ENCODE results near the gene TGFB1. TPM values are rescaled to one million over a fixed set of nuclear protein-coding genes. Genes with fewer than 3 reads are reported as not detected.

TGFB1 gene
- total RNA-seq, 1 experiment from 2014 or later: 15.0 TPM

- 0 out of 2 replicates have a peak, but pooled peaks cover 6% of the 10 kb centered on the region for H3K4me1 ChIP-seq
- H3K4me1 Mint-ChIP-seq (ENCODE audit: low read depth, unreplicated experiment): peaks cover 15% of the 10 kb centered on the region
- peak overlapping the region; percentile 100 for H3K27ac Mint-ChIP-seq (ENCODE audit: unreplicated experiment)
- TF ChIP-seq, protein P1, sequence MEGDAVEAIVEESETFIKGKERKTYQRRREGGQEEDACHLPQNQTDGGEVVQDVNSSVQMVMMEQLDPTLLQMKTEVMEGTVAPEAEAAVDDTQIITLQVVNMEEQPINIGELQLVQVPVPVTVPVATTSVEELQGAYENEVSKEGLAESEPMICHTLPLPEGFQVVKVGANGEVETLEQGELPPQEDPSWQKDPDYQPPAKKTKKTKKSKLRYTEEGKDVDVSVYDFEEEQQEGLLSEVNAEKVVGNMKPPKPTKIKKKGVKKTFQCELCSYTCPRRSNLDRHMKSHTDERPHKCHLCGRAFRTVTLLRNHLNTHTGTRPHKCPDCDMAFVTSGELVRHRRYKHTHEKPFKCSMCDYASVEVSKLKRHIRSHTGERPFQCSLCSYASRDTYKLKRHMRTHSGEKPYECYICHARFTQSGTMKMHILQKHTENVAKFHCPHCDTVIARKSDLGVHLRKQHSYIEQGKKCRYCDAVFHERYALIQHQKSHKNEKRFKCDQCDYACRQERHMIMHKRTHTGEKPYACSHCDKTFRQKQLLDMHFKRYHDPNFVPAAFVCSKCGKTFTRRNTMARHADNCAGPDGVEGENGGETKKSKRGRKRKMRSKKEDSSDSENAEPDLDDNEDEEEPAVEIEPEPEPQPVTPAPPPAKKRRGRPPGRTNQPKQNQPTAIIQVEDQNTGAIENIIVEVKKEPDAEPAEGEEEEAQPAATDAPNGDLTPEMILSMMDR (IDR thresholded peaks at IDR 0.05; ENCODE audit: insufficient read depth in 1 of 2, low read depth in 1 of 2, low read length in 1 of 2, severe bottlenecking in 1 of 2, unreplicated experiment in 1 of 2): no peak
- ChIA-PET POLR2A (interaction anchor here (1.0 to 1.4 kb wide), 2 partner anchors 11 to 41 kb away, joined by 3 read pairs; partner anchors contain the start of gene DMAC2), CTCF (no interaction called here)
- no peak for DNase-seq
- intact Hi-C loops (cut with micrococcal nuclease; ENCODE audit: unreplicated experiment): no loop called here
- no peaks in the 10 kb centered on the region for H3K36me3 ChIP-seq (ENCODE audit: control insufficient read depth, insufficient read depth, low read length)
- peak overlapping the region; percentile 99 for H3K4me3 Mint-ChIP-seq (ENCODE audit: unreplicated experiment)
- no peaks in the 10 kb centered on the region for H3K9me3 Mint-ChIP-seq (ENCODE audit: unreplicated experiment)
- H3K27me3 Mint-ChIP-seq (ENCODE audit: insufficient read depth, unreplicated experiment): no peaks in the 10 kb centered on the region
- H3K27me3 ChIP-seq (replicated peaks; ENCODE audit: control insufficient read depth, insufficient read depth, low read length): no peaks in the 10 kb centered on the region; the same call in 1 of the 2 replicates
- no TSS peak for BruUV-seq (replicated peaks)
- peak overlapping the region; percentile 97 for H3K4me3 ChIP-seq (ENCODE audit: low read depth, low read length)
- no peaks in the 10 kb centered on the region for H3K9me3 ChIP-seq
- peaks cover 16% of the 10 kb centered on the region for H3K36me3 Mint-ChIP-seq (ENCODE audit: insufficient read depth, unreplicated experiment)
These were observed 44.3 kb upstream of the TGFB1 start for GRCh38 chr19:41398050-41398418.

DNA sequence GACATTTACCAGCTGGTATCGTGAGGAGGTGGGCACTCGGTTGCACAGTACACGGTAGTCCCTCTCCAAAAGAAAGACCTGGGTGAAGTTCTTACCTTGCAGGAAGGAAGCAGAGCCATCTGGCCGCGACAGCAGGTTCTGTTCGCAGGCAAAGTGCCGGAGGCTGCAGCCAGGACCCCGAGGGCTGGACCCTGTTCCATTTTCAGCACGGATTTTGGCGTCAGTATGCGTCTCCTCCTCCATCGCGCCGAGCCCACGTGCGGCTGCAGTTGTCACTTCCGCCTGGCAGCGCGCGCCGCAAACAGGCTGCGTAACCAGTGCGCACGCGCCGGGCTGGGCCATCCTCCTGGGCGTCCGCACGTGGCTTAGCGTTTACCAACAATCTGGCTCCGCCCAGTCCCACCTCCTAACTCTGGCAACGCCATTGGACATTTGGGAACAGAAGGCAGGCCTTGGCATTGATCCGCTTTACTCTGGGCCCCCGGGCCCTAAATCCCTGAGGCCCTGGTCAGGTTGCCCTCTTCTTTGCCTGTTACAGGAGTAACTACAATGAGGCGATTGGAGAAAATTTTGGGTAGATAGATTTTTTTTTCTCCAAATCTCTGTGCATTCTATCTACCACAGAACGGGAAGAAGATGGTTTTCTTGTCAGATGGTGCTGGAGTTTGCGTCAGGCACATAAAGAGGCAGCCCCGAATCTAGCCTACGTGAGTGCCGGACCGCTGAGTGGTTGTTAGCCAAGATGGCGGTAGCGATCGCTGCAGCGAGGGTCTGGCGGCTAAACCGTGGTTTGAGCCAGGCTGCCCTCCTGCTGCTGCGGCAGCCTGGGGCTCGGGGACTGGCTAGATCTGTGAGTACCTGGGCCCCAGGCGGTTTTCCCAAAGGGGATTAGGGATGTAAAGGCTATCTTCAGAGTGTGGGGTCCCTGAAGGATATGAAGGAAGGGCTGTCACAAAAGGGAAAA, 43.6 kb upstream of the TGFB1 start, which contains the start of the genes BCKDHA and EXOSC5:
TSS of gene BCKDHA (plus strand) at position 733 of the 964 bp plus-strand sequence. CDS start at position 743, 10 bp downstream.
TSS of gene EXOSC5 (minus strand) at position 274 of the 964 bp plus-strand sequence. CDS start at position 243, 31 bp downstream.
- Histone ChIP-seq H3K4me1 (0 out of 2 replicates have a peak, but pooled peaks cover 6% of the 10 kb centered on the region), H3K36me3 (ENCODE audit: control insufficient read depth, insufficient read depth, low read length) (peaks cover 1% of the 10 kb centered on the region; the same call in 1 of the 2 replicates), H3K4me3 (ENCODE audit: low read depth, low read length) (peak within 1 kb of the TSS; percentile 97), H3K9me3 (no peaks in the 10 kb centered on the region), H3K27me3 (replicated peaks; ENCODE audit: control insufficient read depth, insufficient read depth, low read length) (no peaks in the 10 kb centered on the region; the same call in 1 of the 2 replicates)
- H3K36me3 Mint-ChIP-seq (ENCODE audit: insufficient read depth, unreplicated experiment): peaks cover 16% of the 10 kb centered on the region
- TF ChIP-seq, protein P1 (IDR thresholded peaks at IDR 0.05; ENCODE audit: insufficient read depth in 1 of 2, low read depth in 1 of 2, low read length in 1 of 2, severe bottlenecking in 1 of 2, unreplicated experiment in 1 of 2): no peak
- TSS peak; percentile 70 for BruUV-seq (replicated peaks)
- no peaks in the 10 kb centered on the region for H3K9me3 Mint-ChIP-seq (ENCODE audit: unreplicated experiment)
- ChIA-PET CTCF (interaction anchor here (0.6 kb wide), 1 partner anchor 1957 kb away, joined by 5 read pairs; no protein-coding TSS in a partner anchor), POLR2A (interaction anchor here (1.0 to 1.3 kb wide), 2 partner anchors 42 kb away, joined by 3 to 4 read pairs; partner anchors contain the start of gene DMAC2)
- peaks cover 15% of the 10 kb centered on the region for H3K4me1 Mint-ChIP-seq (ENCODE audit: low read depth, unreplicated experiment)
- peak within 1 kb of the TSS; percentile 100 for H3K27ac Mint-ChIP-seq (ENCODE audit: unreplicated experiment)
- intact Hi-C loops (cut with micrococcal nuclease; ENCODE audit: unreplicated experiment): loop anchor here (1.0 kb wide), 2 partner anchors 30 to 33 kb away; partner anchors contain the start of genes B3GNT8 and B9D2
- no peaks in the 10 kb centered on the region for H3K27me3 Mint-ChIP-seq (ENCODE audit: insufficient read depth, unreplicated experiment)
- peak; percentile 99 to 100 for DNase-seq
- H3K4me3 Mint-ChIP-seq (ENCODE audit: unreplicated experiment): peak within 1 kb of the TSS; percentile 99

DNA sequence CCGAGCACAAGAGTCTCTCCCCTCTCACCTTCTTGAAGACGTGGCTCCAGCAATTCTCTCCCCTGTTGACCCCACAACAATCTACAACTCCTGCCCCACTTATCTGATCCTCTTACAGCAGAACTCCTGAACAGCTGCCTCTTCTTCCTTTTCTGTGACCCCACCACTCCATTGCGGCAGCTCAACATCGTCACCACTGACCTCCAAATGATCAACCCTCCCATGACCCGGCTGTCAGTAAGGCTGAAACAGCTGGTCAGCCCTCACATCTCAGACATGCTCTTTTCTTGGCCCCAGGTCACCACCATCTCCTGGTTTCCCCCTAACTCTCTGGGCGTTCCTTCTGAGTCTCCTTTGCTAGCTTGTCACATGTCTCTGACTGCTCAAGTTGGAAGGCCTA, 41.6 kb upstream of the TGFB1 start:
- Mint-ChIP-seq H3K4me1 (ENCODE audit: low read depth, unreplicated experiment) (peaks cover 15% of the 10 kb centered on the region), H3K27me3 (ENCODE audit: insufficient read depth, unreplicated experiment) (no peaks in the 10 kb centered on the region), H3K27ac (ENCODE audit: unreplicated experiment) (no peak overlapping the region), H3K36me3 (ENCODE audit: insufficient read depth, unreplicated experiment) (peaks cover 29% of the 10 kb centered on the region), H3K4me3 (ENCODE audit: unreplicated experiment) (no peak overlapping the region), H3K9me3 (ENCODE audit: unreplicated experiment) (no peaks in the 10 kb centered on the region)
- 0 out of 2 replicates have a peak, but pooled peaks cover 6% of the 10 kb centered on the region for H3K4me1 ChIP-seq
- no TSS peak for BruUV-seq (replicated peaks)
- no peak overlapping the region for H3K4me3 ChIP-seq (ENCODE audit: low read depth, low read length)
- no peaks in the 10 kb centered on the region for H3K9me3 ChIP-seq
- no peak for DNase-seq
- ChIA-PET POLR2A (no interaction called here), CTCF (interaction anchor here (0.6 kb wide), 1 partner anchor 16 kb away, joined by 6 read pairs; no protein-coding TSS in a partner anchor)
- intact Hi-C loops (cut with micrococcal nuclease; ENCODE audit: unreplicated experiment): no loop called here
- TF ChIP-seq, protein P1 (IDR thresholded peaks at IDR 0.05; ENCODE audit: insufficient read depth in 1 of 2, low read depth in 1 of 2, low read length in 1 of 2, severe bottlenecking in 1 of 2, unreplicated experiment in 1 of 2): no peak
- H3K27me3 ChIP-seq (replicated peaks; ENCODE audit: control insufficient read depth, insufficient read depth, low read length): no peaks in the 10 kb centered on the region; the same call in 1 of the 2 replicates
- H3K36me3 ChIP-seq (ENCODE audit: control insufficient read depth, insufficient read depth, low read length): peaks cover 1% of the 10 kb centered on the region

Measured in Caco-2 (cell line).